Naive thymus-derived CD8-positive, alpha-beta T cell (primary cell): ENCODE data around the gene CACNA1B. TPM values are rescaled to one million over a fixed set of nuclear protein-coding genes. Genes with fewer than 3 reads are reported as not detected.
"Not testable (repeated sequence)": the region's sequence is repeated elsewhere in the genome, so short reads cannot be mapped to it uniquely, and the experiment has no call there.

ENCODE experiments used
- ATAC-seq, 2 donors: fragments of 150-1000 bp; cut with Tn5 transposase in 1 of 2; sonication (Bioruptor Pico), chemical (Tn5 transposase) in 1 of 2; 1 replicate in 1 of 2; 2 replicates in 1 of 2; pipeline ENCODE4 v1.10.0; 2021; ENCODE audit warnings: mild to moderate bottlenecking in 2 of 2, moderate library complexity in 2 of 2
- POLR2A ChIA-PET: fragments of 350-600 bp; sonication (Branson Sonifier 250); formaldehyde crosslinking; loops from one replicate; lab custom pipeline; 2021; ENCODE audit warnings: antibody characterized with exemption; lab: Charles Lee
- DNase-seq, 10 donors: peaks; one replicate each; pipeline versions ENCODE4 v3.0.0 to v3.0.0-alpha.2; 2020 to 2022
- H3K27ac Mint-ChIP-seq, 10 donors: one replicate each; pipeline ENCODE4 v1.8.0; 2020 to 2022; ENCODE audit warnings: mild to moderate bottlenecking in 10 of 10, mixed read lengths in 10 of 10, moderate library complexity in 4 of 10, inconsistent platforms in 1 of 10
- H3K27me3 Mint-ChIP-seq, 5 donors: one replicate each; pipeline ENCODE4 v1.8.0; 2021 to 2022; ENCODE audit warnings: mixed read lengths in 5 of 5
- H3K36me3 Mint-ChIP-seq, 3 donors: one replicate each; pipeline ENCODE4 v1.8.0; 2020 to 2022; ENCODE audit warnings: mixed read lengths in 3 of 3, mild to moderate bottlenecking in 2 of 3, inconsistent platforms in 1 of 3
- H3K4me1 Mint-ChIP-seq, 4 donors: one replicate each; pipeline ENCODE4 v1.8.0; 2021 to 2022; ENCODE audit warnings: mixed read lengths in 4 of 4
- H3K4me3 Mint-ChIP-seq, 10 donors: one replicate each; pipeline ENCODE4 v1.8.0; 2020 to 2022; ENCODE audit warnings: mild to moderate bottlenecking in 10 of 10, mixed read lengths in 10 of 10, moderate library complexity in 6 of 10, inconsistent platforms in 1 of 10
- H3K9me3 Mint-ChIP-seq, 9 donors: one replicate each; pipeline ENCODE4 v1.8.0; 2020 to 2022; ENCODE audit warnings: mixed read lengths in 9 of 9, mild to moderate bottlenecking in 3 of 9, inconsistent platforms in 1 of 9, moderate library complexity in 1 of 9
- polyA plus RNA-seq, 3 donors: library from polyadenylated mRNA; unstranded; fragments of 300-500 nt; fragmentation: Illumina TruSeq; gene quantifications; one replicate each; pipeline ENCODE4 v1.2.3, GENCODE V29; 2021
- total RNA-seq, 8 experiments: library from RNA in 2 of 8; stranded (reverse) in 2 of 8; gene quantifications; one replicate each; pipeline ENCODE4 v1.2.3 and lab custom pipeline; 2021 to 2026

CACNA1B gene
- total RNA-seq (not detected), polyA plus RNA-seq (not detected), total RNA-seq (lab: John Stamatoyannopoulos, UW) (0 to 0.17 (median 0) reads per million in 6 experiments)

DNA sequence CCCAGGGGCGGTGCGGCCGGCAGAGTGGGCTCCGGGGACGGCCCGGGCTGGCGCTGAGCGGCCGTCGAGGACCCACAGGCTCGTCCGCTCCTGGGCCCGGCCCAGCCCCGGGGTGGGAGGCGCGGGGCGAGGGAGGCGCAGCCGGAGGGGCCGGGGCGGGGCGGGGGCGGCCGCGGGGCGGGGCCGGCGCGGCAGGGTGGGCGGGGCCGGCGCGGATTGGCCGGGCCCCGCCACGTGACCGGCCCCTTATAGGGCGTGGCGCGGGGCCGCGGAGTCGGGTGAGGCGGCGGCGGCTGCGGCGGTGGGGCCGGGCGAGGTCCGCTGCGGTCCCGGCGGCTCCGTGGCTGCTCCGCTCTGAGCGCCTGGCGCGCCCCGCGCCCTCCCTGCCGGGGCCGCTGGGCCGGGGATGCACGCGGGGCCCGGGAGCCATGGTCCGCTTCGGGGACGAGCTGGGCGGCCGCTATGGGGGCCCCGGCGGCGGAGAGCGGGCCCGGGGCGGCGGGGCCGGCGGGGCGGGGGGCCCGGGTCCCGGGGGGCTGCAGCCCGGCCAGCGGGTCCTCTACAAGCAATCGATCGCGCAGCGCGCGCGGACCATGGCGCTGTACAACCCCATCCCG lies at the start of gene CACNA1B:
TSS of gene CACNA1B (plus strand) at position 277 of the 617 bp plus-strand sequence. CDS start at position 429, 152 bp downstream.
- not testable (repeated sequence) for H3K9me3 Mint-ChIP-seq, ATAC-seq
- peak within 1 kb of the TSS in 5 of 10 donors; percentile 30 to 76 (median 66) for H3K4me3 Mint-ChIP-seq

DNA sequence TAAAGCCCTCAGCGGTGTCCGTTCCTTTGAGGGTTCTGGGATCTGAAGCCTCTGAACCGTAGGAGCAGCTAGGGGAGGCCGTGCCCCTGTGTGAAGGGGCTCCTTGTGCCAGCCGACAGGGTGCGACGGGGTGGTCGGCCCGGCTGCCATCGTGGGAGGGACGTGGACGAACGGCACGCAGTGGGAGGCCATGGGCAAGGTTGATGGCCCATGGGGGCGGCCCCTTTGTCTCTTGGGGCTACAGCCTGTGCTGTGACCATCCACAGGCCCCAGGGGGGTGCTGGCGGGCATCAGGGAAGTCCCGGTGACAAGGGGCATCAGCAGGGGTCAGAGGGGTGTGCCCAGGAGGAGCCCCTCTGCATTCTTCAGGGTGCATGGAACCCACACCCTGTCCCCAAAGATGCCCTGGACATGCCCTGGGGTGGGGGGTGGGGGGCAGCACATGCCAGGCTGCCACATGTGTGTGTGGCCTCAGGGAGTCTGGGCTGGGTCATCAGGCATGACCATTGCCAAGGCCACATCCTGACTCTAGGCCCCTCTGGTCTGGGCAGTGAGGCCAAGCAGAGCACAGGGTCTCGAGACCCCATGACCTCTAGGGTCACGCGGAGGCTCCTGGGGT lies 49.6 kb upstream of the CACNA1B start:
- POLR2A ChIA-PET = no interaction called here
- no peaks in the 10 kb centered on the region for H3K9me3 Mint-ChIP-seq
- H3K36me3 Mint-ChIP-seq = peaks cover 5 to 67% (median 26%) of the 10 kb centered on the region in 3 donors
- no peak for DNase-seq
- no peak for ATAC-seq
- H3K27me3 Mint-ChIP-seq = no peaks in the 10 kb centered on the region
- H3K4me1 Mint-ChIP-seq = peaks cover 0 to 9% (median 7%) of the 10 kb centered on the region in 4 donors
- H3K27ac Mint-ChIP-seq = no peak overlapping the region
- no peak overlapping the region for H3K4me3 Mint-ChIP-seq

More for the DNA sequence above, at the start of gene CACNA1B:
- H3K27me3 Mint-ChIP-seq = peaks cover 14 to 70% (median 45%) of the 10 kb centered on the region in 5 donors
- POLR2A ChIA-PET = interaction anchor here (1.1 kb wide), 1 partner anchor 11 kb away, joined by 4 read pairs; no protein-coding TSS in a partner anchor
- not testable (repeated sequence) for H3K27ac Mint-ChIP-seq, H3K4me1 Mint-ChIP-seq, H3K36me3 Mint-ChIP-seq, DNase-seq

DNA sequence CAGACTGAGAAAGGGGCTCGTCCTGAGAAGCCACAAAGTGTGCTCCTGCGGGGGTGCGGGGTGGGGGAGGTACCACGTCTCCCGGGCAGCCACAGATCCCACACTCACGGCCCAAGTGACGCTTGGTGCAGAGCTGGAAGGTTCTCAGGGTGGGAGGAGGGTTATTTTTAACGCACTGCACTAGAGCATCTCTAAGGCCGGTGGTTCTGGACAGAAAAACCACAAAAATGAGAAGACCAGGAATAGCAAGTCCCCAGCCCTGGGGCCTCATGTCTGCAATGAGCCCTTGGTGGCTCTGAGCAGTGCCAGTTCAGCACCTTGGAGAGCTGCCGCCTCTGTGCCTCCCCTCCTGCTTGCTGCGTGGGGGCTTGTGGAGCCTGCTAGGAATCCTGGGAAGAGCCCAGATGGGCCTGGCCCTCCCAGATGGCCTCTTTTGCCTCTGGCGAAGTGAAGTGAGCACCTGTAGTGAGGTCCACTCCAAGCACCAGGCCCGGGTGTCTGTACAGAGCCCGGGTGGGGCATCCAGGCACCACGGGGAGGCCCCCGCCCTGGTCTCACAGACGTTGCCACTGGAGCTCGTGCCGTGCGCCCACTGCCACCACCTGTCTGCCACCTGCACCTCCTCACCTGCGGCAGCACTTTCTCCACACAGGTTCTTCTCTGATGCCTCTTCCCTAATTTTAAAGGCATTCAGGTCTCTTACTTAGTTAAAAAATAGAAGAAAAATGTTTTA lies 48.9 kb upstream of the CACNA1B start:
- Mint-ChIP-seq H3K36me3 (peaks cover 5 to 71% (median 26%) of the 10 kb centered on the region in 3 donors), H3K4me3 (no peak overlapping the region)
- DNase-seq = no peak

DNA sequence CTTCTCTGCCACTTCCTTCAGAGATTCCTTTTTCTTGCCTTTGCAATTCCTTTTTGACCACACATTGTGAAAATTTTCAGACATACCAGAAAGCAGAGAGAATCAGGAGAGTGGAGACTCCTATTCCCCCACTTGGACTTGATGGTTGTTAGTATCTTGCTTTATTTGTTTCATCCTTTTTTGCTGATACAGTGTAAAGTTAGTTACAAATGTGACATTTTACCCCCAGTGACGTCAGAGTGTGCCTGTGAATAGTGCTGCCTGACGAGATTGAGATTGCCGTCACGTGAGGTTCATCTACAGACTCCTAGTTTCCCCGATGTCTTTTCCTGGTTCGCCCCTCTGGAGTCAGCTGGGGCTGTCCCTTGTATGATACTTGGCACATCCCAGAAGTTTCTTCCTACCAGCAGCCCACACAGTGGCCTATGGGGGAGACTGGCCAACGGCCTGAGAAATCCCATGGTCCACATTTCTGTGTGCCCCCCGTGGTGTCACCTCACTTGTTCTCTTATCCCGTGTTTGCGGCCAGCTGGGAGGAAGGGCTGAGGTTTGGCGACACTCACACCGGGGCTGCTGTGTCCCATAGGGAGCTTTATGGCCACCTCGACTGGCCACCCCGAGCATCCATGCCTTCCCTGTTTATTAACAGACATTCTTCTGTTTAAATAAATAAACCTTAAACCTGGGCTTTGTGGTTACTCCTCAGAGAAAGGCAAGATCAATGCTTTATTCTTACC lies 48.2 kb upstream of the CACNA1B start:
- ATAC-seq = no peak
- Mint-ChIP-seq H3K27ac (no peak overlapping the region), H3K36me3 (peaks cover 5 to 67% (median 18%) of the 10 kb centered on the region in 3 donors), H3K4me3 (peak overlapping the region in 1 of 10 donors; percentile 4), H3K4me1 (peaks cover 0 to 7% (median 7%) of the 10 kb centered on the region in 4 donors), H3K9me3 (no peaks in the 10 kb centered on the region), H3K27me3 (no peaks in the 10 kb centered on the region)
- DNase-seq = no peak
- POLR2A ChIA-PET = no interaction called here

More for the DNA sequence above, 48.9 kb upstream of the CACNA1B start:
- Mint-ChIP-seq H3K27ac (no peak overlapping the region), H3K9me3 (no peaks in the 10 kb centered on the region), H3K27me3 (no peaks in the 10 kb centered on the region), H3K4me1 (peaks cover 0 to 9% (median 7%) of the 10 kb centered on the region in 4 donors)
- POLR2A ChIA-PET = no interaction called here
- ATAC-seq = no peak

DNA sequence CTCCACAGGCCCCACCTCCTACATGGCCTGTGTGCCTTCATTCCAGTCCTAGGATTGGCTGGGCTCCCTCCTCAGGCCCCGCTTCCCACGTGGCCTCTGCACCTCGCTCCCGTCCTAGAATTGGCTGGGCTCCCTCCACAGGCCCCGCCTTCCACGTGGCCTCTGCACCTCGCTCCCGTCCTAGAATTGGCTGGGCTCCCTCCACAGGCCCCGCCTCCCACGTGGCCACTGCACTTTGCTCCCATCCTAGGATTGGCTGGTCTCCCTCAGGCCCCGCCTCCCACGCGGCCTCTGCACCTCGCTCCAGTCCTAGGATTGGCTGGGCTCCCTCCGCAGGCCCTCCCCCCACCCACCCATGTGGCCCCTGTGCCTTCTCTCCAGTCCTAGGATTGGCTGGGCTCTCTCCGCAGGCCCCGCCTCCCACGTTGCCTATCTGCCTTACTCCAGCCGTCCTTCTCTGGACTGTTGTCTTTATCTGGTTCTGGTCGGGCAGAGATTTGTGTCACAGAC lies 45.3 kb upstream of the CACNA1B start:
- Mint-ChIP-seq H3K36me3 (peaks cover 5 to 55% (median 15%) of the 10 kb centered on the region in 3 donors), H3K4me3 (no peak overlapping the region), H3K27me3 (no peaks in the 10 kb centered on the region), H3K9me3 (no peaks in the 10 kb centered on the region), H3K27ac (peak overlapping the region in 2 of 10 donors; percentile 80 to 84), H3K4me1 (peaks cover 0 to 5% (median 1%) of the 10 kb centered on the region in 4 donors)
- no peak for DNase-seq
- POLR2A ChIA-PET = no interaction called here
- no peak for ATAC-seq

DNA sequence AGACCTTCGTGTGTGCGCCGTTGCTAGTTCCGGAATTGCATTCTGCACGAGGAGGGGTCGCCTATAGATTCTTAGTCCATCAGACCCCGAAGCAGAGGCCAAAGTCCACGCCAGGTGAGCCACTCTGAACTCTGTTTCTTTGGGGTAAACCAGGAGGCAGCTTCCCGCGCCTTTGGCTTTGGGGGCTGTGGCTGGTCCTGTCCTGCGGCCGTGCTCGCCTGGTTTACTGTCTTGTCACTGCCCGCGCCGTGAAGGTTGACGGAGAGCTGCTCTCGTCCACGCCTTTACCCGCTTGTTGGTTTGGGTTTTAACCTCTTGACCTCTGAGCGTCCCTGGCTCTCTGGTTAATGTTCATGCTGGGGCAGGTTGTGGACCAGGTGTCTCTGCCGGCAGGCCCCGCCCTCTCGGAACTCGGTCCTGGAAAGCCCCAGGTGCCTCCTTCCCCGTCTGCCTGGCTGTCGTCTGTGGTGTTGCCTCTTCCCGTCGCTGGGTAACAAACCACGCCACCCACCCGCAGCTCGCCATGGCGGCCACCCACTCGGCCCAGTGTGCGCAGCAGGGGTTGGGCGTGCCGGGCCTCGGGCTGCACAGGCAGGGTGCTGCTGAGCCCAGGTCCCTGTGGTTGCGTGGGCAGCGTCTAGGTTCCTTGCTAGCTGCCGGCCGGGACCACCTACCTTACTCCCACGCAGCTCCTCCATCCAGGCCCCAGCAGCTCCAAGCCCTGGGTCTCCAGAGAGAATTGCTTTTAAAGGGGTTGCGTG lies 44.6 kb upstream of the CACNA1B start:
- Mint-ChIP-seq H3K27me3 (no peaks in the 10 kb centered on the region), H3K27ac (peak overlapping the region in 2 of 10 donors; percentile 80 to 84), H3K4me1 (peaks cover 0 to 5% (median 1%) of the 10 kb centered on the region in 4 donors), H3K9me3 (no peaks in the 10 kb centered on the region), H3K4me3 (no peak overlapping the region), H3K36me3 (peaks cover 5 to 53% (median 15%) of the 10 kb centered on the region in 3 donors)
- POLR2A ChIA-PET = no interaction called here
- ATAC-seq (no peak), DNase-seq (no peak)

DNA sequence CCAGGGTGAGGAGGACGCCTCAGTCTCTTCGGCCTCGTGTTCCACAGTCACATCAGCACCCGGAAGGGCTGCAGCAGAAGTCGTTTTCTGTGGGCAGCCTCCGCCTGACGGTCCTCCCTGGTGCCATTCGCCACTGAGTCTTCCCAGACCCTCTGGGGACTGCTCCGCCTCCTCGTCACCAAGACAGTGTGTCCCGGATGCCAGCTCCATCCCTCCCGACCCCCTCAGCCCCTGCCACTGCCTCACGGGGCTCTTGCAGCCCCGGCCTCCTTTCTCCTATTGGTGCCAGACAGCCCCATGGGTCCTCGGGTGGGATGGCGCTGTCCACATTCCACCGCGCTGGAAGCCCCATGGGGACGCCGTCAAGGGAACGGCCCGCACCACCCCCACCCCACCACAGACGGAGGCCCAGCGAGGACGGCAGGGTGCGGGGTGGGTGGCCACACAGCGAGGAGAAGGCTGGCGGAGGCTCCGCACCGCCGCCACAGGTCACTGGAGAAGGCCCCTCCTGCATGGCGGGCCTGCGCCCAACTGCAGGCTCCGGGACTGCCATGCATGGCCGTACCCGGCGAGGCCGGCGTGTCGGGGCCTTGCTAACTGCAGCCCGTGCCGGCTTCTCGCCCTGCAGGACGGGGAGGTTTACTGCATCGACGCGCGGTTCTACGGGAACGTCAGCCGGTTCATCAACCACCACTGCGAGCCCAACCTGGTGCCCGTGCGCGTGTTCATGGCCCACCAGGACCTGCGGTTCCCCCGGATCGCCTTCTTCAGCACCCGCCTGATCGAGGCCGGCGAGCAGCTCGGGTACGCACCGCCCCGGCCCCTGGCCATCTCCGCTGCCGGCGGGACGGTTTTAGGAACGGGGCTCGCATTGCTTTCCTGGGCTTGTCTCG lies 43.6 kb upstream of the CACNA1B start:
- Mint-ChIP-seq H3K36me3 (peaks cover 5 to 52% (median 15%) of the 10 kb centered on the region in 3 donors), H3K9me3 (no peaks in the 10 kb centered on the region), H3K4me3 (no peak overlapping the region), H3K27me3 (no peaks in the 10 kb centered on the region), H3K27ac (no peak overlapping the region), H3K4me1 (peaks cover 0 to 5% (median 1%) of the 10 kb centered on the region in 4 donors)
- no peak for DNase-seq
- POLR2A ChIA-PET = no interaction called here
- no peak for ATAC-seq

DNA sequence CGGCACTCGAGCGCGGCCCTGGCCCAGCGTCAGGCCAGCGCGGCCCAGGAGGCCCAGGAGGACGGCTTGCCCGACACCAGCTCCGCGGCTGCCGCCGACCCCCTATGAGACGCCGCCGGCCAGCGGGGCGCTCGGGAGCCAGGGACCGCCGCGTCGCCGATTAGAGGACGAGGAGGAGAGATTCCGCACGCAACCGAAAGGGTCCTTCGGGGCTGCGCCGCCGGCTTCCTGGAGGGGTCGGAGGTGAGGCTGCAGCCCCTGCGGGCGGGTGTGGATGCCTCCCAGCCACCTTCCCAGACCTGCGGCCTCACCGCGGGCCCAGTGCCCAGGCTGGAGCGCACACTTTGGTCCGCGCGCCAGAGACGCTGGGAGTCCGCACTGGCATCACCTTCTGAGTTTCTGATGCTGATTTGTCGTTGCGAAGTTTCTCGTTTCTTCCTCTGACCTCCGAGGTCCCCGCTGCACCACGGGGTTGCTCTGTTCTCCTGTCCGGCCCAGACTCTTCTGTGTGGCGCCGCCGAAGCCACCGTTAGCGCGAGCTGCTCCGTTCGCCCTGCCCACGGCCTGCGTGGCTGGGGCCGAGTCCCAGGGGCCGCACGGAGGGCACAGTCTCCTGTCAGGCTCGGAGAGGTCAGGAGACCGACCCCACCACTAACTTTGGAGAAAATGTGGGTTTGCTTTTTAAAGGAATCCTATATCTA lies 42.6 kb upstream of the CACNA1B start:
- POLR2A ChIA-PET = no interaction called here
- Mint-ChIP-seq H3K9me3 (no peaks in the 10 kb centered on the region), H3K4me1 (peaks cover 0 to 2% (median 0%) of the 10 kb centered on the region in 4 donors), H3K27me3 (no peaks in the 10 kb centered on the region), H3K36me3 (peaks cover 0 to 44% (median 15%) of the 10 kb centered on the region in 3 donors), H3K27ac (no peak overlapping the region), H3K4me3 (no peak overlapping the region)
- ATAC-seq (no peak), DNase-seq (no peak)

DNA sequence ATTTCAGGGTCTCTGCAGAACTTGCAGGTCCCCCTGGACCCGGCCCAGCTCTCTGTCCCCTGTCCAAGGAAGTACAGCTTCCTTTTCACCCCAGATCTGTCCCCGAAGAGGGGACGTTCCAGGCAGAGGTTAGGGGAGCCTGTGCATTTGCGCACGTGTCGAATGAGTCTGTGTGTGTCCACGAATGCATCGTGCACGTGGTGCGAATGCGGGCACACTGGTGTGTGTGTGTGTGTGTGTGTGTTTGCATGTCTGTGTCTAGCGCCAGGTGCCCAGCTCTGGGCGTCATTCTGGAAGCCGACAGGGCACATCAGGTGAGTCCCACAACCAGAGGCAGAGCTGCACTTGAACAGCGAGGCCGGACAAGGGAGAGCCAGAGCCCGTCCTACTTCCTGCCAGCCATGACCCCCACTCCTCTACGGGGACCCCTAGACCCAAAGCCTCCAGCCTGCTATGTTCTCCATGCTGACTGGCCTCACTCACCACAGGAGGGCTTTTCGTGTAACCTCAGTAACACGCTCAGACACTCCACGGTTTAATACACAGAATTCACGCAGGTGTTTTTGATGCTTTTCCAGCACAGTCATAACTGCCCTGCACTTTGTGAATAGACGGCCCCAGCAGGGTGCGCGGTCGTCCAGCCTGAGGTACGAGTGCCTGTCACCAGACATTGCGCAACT lies 41.3 kb upstream of the CACNA1B start:
- Mint-ChIP-seq H3K4me1 (peaks cover 0 to 2% (median 0%) of the 10 kb centered on the region in 4 donors), H3K36me3 (peaks cover 0 to 35% (median 11%) of the 10 kb centered on the region in 3 donors), H3K4me3 (no peak overlapping the region), H3K27me3 (no peaks in the 10 kb centered on the region), H3K9me3 (peaks cover 0 to 2% (median 0%) of the 10 kb centered on the region in 9 donors), H3K27ac (no peak overlapping the region)
- POLR2A ChIA-PET = no interaction called here
- DNase-seq (no peak), ATAC-seq (no peak)

DNA sequence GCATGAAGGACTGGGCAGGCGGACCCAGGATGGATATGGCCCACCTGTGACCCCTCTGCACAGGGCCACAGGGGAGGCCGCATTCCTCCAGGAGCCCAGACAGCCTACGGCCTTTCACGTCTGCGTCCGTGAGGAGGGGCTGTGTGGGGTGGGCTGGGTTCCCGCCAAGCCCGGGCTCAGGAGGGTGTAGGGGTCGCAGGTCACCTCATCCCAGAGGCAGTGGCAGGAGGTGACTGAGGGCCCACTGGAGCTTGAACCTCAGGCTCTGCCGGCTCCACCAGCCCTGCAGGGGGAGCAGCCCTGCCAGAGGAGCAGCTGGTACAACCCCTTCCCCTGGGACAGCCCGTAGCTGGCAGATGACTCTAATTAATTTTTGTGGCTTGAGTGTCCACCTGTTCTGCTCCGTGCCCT lies 40.7 kb upstream of the CACNA1B start:
- no peak for ATAC-seq
- peaks cover 0 to 31% (median 9%) of the 10 kb centered on the region in 3 donors for H3K36me3 Mint-ChIP-seq
- no peak overlapping the region for H3K4me3 Mint-ChIP-seq
- H3K9me3 Mint-ChIP-seq = peaks cover 0 to 2% (median 0%) of the 10 kb centered on the region in 9 donors
- no peaks in the 10 kb centered on the region for H3K4me1 Mint-ChIP-seq
- no peaks in the 10 kb centered on the region for H3K27me3 Mint-ChIP-seq
- H3K27ac Mint-ChIP-seq = no peak overlapping the region
- DNase-seq = no peak
- POLR2A ChIA-PET = no interaction called here
